ENCODE results near the gene LYZL1. TPM values are rescaled to one million over a fixed set of nuclear protein-coding genes. Genes with fewer than 3 reads are reported as not detected.

Gene LYZL1
- total RNA-seq, 2 donors from 2014 or later, result not detected

GRCh38 chr10:29244978-29245377 lies 43.9 kb upstream of the LYZL1 start:
- no peak for DNase-seq
- Histone ChIP-seq H3K4me3 (no peak overlapping the region), H3K9me3 (no peaks in the 10 kb centered on the region), H3K27me3 (no peaks in the 10 kb centered on the region), H3K36me3 (no peaks in the 10 kb centered on the region), H3K9ac (ENCODE audit: low read depth in 2 of 2, low read length in 2 of 2) (no peak overlapping the region), H3K4me1 (no peaks in the 10 kb centered on the region), H3K27ac (no peak overlapping the region)
- intact Hi-C loops (cut with DNase I), result no loop called here
- TF ChIP-seq, protein P1, sequence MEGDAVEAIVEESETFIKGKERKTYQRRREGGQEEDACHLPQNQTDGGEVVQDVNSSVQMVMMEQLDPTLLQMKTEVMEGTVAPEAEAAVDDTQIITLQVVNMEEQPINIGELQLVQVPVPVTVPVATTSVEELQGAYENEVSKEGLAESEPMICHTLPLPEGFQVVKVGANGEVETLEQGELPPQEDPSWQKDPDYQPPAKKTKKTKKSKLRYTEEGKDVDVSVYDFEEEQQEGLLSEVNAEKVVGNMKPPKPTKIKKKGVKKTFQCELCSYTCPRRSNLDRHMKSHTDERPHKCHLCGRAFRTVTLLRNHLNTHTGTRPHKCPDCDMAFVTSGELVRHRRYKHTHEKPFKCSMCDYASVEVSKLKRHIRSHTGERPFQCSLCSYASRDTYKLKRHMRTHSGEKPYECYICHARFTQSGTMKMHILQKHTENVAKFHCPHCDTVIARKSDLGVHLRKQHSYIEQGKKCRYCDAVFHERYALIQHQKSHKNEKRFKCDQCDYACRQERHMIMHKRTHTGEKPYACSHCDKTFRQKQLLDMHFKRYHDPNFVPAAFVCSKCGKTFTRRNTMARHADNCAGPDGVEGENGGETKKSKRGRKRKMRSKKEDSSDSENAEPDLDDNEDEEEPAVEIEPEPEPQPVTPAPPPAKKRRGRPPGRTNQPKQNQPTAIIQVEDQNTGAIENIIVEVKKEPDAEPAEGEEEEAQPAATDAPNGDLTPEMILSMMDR (IDR thresholded peaks at IDR 0.05), result no peak

DNA sequence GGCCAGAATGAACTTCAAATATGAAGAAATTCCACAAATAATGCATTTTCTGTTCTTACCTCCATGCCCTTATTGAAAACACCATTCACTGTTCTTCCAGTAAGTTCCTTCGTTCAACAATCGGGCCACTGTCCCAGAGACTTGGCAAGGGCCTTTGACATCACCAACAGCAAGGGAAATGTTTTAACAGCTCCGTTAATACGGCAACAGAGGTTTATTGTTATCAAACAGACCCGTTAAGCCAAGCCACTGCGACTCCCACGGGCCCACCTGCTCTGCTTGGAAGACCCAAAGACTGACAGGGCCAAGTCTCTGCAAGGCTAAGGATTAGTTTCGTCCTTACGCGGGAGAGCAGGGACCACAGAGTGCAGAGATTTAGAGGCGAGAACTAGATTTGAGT lies 43.4 kb upstream of the LYZL1 start:
- intact Hi-C loops (cut with DNase I), result no loop called here
- H3K9ac ChIP-seq (ENCODE audit: low read depth in 2 of 2, low read length in 2 of 2), result no peak overlapping the region
- no peaks in the 10 kb centered on the region for H3K9me3 ChIP-seq
- TF ChIP-seq, protein P1 (IDR thresholded peaks at IDR 0.05), result no peak
- H3K36me3 ChIP-seq, result no peaks in the 10 kb centered on the region
- H3K4me1 ChIP-seq, result no peaks in the 10 kb centered on the region
- H3K27me3 ChIP-seq, result no peaks in the 10 kb centered on the region
- DNase-seq, result no peak
- no peak overlapping the region for H3K27ac ChIP-seq
- H3K4me3 ChIP-seq, result no peak overlapping the region

- intact Hi-C loops (cut with DNase I), result no loop called here
- Histone ChIP-seq H3K4me3 (no peak overlapping the region), H3K27me3 (no peaks in the 10 kb centered on the region), H3K9me3 (no peaks in the 10 kb centered on the region), H3K36me3 (no peaks in the 10 kb centered on the region), H3K27ac (no peak overlapping the region), H3K4me1 (no peaks in the 10 kb centered on the region), H3K9ac (ENCODE audit: low read depth in 2 of 2, low read length in 2 of 2) (no peak overlapping the region)
- DNase-seq, result no peak
- TF ChIP-seq, protein P1 (IDR thresholded peaks at IDR 0.05), result no peak
Measured at GRCh38 chr10:29246449-29246848, 42.4 kb upstream of the LYZL1 start.

- Histone ChIP-seq H3K27ac (no peak overlapping the region), H3K27me3 (no peaks in the 10 kb centered on the region), H3K9me3 (no peaks in the 10 kb centered on the region), H3K9ac (ENCODE audit: low read depth in 2 of 2, low read length in 2 of 2) (no peak overlapping the region), H3K4me3 (no peak overlapping the region), H3K36me3 (no peaks in the 10 kb centered on the region), H3K4me1 (no peaks in the 10 kb centered on the region)
- TF ChIP-seq, protein P1 (IDR thresholded peaks at IDR 0.05), result no peak
- DNase-seq, result no peak
- intact Hi-C loops (cut with DNase I), result no loop called here
Measured at GRCh38 chr10:29248158-29248557, 40.7 kb upstream of the LYZL1 start.

DNA sequence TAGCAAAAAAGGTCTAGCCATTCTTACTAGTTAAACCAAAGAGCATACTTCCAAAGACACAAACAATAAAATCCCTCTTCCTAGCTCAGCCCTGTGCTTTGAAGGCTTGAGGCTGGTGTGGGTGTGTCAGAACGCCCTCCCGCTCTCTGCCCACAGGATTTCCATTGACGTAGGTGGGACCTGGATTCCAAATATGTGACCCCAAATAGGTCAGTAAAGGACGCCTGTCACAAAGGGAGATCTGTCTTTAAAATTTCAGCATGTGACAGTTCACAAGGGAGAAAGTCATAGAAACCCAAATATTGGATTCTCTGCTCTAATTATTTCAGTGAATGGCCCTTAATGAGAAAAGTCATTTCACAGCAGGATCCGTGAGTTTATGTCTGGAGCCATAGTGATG lies 39.9 kb upstream of the LYZL1 start:
- no peaks in the 10 kb centered on the region for H3K36me3 ChIP-seq
- H3K27ac ChIP-seq, result no peak overlapping the region
- no peak overlapping the region for H3K4me3 ChIP-seq
- H3K27me3 ChIP-seq, result no peaks in the 10 kb centered on the region
- H3K4me1 ChIP-seq, result no peaks in the 10 kb centered on the region
- no peaks in the 10 kb centered on the region for H3K9me3 ChIP-seq
- TF ChIP-seq, protein P1 (IDR thresholded peaks at IDR 0.05), result no peak
- DNase-seq, result no peak
- intact Hi-C loops (cut with DNase I), result no loop called here
- no peak overlapping the region for H3K9ac ChIP-seq (ENCODE audit: low read depth in 2 of 2, low read length in 2 of 2)

GRCh38 chr10:29250066-29250465 lies 38.8 kb upstream of the LYZL1 start:
- intact Hi-C loops (cut with DNase I), result no loop called here
- Histone ChIP-seq H3K9me3 (no peaks in the 10 kb centered on the region), H3K27ac (no peak overlapping the region), H3K4me3 (no peak overlapping the region), H3K9ac (ENCODE audit: low read depth in 2 of 2, low read length in 2 of 2) (no peak overlapping the region), H3K36me3 (no peaks in the 10 kb centered on the region), H3K27me3 (no peaks in the 10 kb centered on the region), H3K4me1 (no peaks in the 10 kb centered on the region)
- DNase-seq, result no peak
- TF ChIP-seq, protein P1 (IDR thresholded peaks at IDR 0.05), result no peak

Data from colonic mucosa (tissue), 4 donors.